K562 (cell line): Measurements from ENCODE around the gene LRFN4. TPM values are rescaled to one million over a fixed set of nuclear protein-coding genes. Genes with fewer than 3 reads are reported as not detected.

Experiments
- E2F6 ChIP-seq, 2 experiments: IDR thresholded peaks; 2 replicates each; pipeline ENCODE4 v1.6.1; 2011; ENCODE audit warnings: borderline replicate concordance in 1 of 2, control low read depth in 1 of 2, low read depth in 1 of 2, low read length in 1 of 2, mild to moderate bottlenecking in 1 of 2, mixed read lengths in 1 of 2, moderate library complexity in 1 of 2; ENCODE audit not compliant: insufficient read depth in 1 of 2, insufficient read length in 1 of 2, poor library complexity in 1 of 2, severe bottlenecking in 1 of 2; ENCODE audit errors: extremely low read depth in 1 of 2
- EP300 ChIP-seq: IDR thresholded peaks from 2 replicates; pipeline ENCODE4 v1.6.1; 2012; ENCODE audit warnings: low read length, improper control_type of control experiment
- ETS1 ChIP-seq: conservative IDR thresholded peaks from 2 replicates; pipeline ENCODE4 v1.6.1; 2011; ENCODE audit warnings: low read depth, mild to moderate bottlenecking, low read length; ENCODE audit not compliant: control insufficient read depth
- PML ChIP-seq: IDR thresholded peaks from 2 replicates; pipeline ENCODE4 v1.6.1; 2012; ENCODE audit warnings: low read length, inconsistent platforms
- POLR2H ChIP-seq: IDR thresholded peaks from 2 replicates; pipeline ENCODE4 v1.6.1; 2016; ENCODE audit warnings: missing genetic modification characterization, low read depth, mild to moderate bottlenecking, control low read depth, missing compliant biosample characterization, moderate library complexity
- SIN3B ChIP-seq: fragments of 450-650 bp; IDR thresholded peaks from 2 replicates; pipeline ENCODE4 v1.6.1; 2017; ENCODE audit warnings: low read depth, mild to moderate bottlenecking, moderate library complexity
- SMAD3 ChIP-seq: fragments of 450-650 bp; formaldehyde crosslinking; conservative IDR thresholded peaks from 2 replicates; pipeline ENCODE4 v1.4.0; 2020; ENCODE audit warnings: mild to moderate bottlenecking
- SMARCA5 ChIP-seq: fragments of 450-650 bp; IDR thresholded peaks from 2 replicates; pipeline ENCODE4 v1.6.1; 2016
- SMARCE1 ChIP-seq: fragments of 450-650 bp; IDR thresholded peaks from 2 replicates; pipeline ENCODE4 v1.7.1; 2016; ENCODE audit warnings: mild to moderate bottlenecking
- TSC22D4 ChIP-seq: fragments of 450-650 bp; IDR thresholded peaks from 2 replicates; pipeline ENCODE4 v1.6.1; 2016; ENCODE audit warnings: missing genetic modification characterization, missing biosample characterization, control low read depth
- polyA plus RNA-seq, 8 experiments: library from polyadenylated mRNA; depleted of rRNA in 4 of 8; stranded (reverse) in 5 of 8; unstranded in 3 of 8; fragments of >200 nt; fragmentation: Nextera tagmentation in 2 of 8; fragmentation: Illumina TruSeq in 1 of 8; extraction: Ambion mirVana in 2 of 8; extraction: Trizol in 1 of 8; gene quantifications; 2 replicates each; pipeline versions ENCODE4 v1.2.1 to v1.2.3, GENCODE V29; 2011 to 2014; ENCODE audit warnings: inconsistent platforms in 1 of 8, missing spikeins in 1 of 8
- total RNA-seq, 7 experiments: library from RNA; depleted of rRNA in 6 of 7; stranded (reverse); fragments of >200 nt in 6 of 7; fragmentation: Illumina TruSeq in 2 of 7; extraction: Trizol in 2 of 7; gene quantifications; 2 replicates each; pipeline versions ENCODE4 v1.2.1 to v1.2.3, GENCODE V29; 2011 to 2021; ENCODE audit warnings: low replicate concordance in 1 of 7
- TF ChIP-seq, protein P1 (sequence below): fragments of 450-650 bp; IDR thresholded peaks from 2 replicates; pipeline ENCODE4 v1.6.1; 2016; ENCODE audit warnings: mild to moderate bottlenecking, moderate library complexity

LRFN4 gene
- total and polyA plus RNA-seq, 9 of the 15 experiments (the other 6 are each of a cell fraction or from before 2014, with no cell fraction given): 0.10 to 60.1 (median 6.7) TPM

GRCh38 chr11:66855574-66856495 is 1.0 kb upstream of the LRFN4 start (continued):
- TF ChIP-seq, protein P1, sequence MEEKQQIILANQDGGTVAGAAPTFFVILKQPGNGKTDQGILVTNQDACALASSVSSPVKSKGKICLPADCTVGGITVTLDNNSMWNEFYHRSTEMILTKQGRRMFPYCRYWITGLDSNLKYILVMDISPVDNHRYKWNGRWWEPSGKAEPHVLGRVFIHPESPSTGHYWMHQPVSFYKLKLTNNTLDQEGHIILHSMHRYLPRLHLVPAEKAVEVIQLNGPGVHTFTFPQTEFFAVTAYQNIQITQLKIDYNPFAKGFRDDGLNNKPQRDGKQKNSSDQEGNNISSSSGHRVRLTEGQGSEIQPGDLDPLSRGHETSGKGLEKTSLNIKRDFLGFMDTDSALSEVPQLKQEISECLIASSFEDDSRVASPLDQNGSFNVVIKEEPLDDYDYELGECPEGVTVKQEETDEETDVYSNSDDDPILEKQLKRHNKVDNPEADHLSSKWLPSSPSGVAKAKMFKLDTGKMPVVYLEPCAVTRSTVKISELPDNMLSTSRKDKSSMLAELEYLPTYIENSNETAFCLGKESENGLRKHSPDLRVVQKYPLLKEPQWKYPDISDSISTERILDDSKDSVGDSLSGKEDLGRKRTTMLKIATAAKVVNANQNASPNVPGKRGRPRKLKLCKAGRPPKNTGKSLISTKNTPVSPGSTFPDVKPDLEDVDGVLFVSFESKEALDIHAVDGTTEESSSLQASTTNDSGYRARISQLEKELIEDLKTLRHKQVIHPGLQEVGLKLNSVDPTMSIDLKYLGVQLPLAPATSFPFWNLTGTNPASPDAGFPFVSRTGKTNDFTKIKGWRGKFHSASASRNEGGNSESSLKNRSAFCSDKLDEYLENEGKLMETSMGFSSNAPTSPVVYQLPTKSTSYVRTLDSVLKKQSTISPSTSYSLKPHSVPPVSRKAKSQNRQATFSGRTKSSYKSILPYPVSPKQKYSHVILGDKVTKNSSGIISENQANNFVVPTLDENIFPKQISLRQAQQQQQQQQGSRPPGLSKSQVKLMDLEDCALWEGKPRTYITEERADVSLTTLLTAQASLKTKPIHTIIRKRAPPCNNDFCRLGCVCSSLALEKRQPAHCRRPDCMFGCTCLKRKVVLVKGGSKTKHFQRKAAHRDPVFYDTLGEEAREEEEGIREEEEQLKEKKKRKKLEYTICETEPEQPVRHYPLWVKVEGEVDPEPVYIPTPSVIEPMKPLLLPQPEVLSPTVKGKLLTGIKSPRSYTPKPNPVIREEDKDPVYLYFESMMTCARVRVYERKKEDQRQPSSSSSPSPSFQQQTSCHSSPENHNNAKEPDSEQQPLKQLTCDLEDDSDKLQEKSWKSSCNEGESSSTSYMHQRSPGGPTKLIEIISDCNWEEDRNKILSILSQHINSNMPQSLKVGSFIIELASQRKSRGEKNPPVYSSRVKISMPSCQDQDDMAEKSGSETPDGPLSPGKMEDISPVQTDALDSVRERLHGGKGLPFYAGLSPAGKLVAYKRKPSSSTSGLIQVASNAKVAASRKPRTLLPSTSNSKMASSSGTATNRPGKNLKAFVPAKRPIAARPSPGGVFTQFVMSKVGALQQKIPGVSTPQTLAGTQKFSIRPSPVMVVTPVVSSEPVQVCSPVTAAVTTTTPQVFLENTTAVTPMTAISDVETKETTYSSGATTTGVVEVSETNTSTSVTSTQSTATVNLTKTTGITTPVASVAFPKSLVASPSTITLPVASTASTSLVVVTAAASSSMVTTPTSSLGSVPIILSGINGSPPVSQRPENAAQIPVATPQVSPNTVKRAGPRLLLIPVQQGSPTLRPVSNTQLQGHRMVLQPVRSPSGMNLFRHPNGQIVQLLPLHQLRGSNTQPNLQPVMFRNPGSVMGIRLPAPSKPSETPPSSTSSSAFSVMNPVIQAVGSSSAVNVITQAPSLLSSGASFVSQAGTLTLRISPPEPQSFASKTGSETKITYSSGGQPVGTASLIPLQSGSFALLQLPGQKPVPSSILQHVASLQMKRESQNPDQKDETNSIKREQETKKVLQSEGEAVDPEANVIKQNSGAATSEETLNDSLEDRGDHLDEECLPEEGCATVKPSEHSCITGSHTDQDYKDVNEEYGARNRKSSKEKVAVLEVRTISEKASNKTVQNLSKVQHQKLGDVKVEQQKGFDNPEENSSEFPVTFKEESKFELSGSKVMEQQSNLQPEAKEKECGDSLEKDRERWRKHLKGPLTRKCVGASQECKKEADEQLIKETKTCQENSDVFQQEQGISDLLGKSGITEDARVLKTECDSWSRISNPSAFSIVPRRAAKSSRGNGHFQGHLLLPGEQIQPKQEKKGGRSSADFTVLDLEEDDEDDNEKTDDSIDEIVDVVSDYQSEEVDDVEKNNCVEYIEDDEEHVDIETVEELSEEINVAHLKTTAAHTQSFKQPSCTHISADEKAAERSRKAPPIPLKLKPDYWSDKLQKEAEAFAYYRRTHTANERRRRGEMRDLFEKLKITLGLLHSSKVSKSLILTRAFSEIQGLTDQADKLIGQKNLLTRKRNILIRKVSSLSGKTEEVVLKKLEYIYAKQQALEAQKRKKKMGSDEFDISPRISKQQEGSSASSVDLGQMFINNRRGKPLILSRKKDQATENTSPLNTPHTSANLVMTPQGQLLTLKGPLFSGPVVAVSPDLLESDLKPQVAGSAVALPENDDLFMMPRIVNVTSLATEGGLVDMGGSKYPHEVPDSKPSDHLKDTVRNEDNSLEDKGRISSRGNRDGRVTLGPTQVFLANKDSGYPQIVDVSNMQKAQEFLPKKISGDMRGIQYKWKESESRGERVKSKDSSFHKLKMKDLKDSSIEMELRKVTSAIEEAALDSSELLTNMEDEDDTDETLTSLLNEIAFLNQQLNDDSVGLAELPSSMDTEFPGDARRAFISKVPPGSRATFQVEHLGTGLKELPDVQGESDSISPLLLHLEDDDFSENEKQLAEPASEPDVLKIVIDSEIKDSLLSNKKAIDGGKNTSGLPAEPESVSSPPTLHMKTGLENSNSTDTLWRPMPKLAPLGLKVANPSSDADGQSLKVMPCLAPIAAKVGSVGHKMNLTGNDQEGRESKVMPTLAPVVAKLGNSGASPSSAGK: peak; percentile 80
- TF ChIP-seq SMAD3 (CRISPR knock-in tag) (0 out of 2 replicates have a peak, but pooled peaks have one; percentile 30), TSC22D4 (tag) (no peak), POLR2H (tag) (peak; percentile 89), SMARCA5 (no peak), ETS1 (0 out of 2 replicates have a peak, but pooled peaks have one; percentile 20), SMARCE1 (0 out of 2 replicates have a peak, but pooled peaks have one; percentile 13), E2F6 (IDR thresholded peaks at IDR 0.05; ENCODE audit: borderline replicate concordance in 1 of 2, extremely low read depth in 1 of 2, insufficient read depth in 1 of 2, insufficient read length in 1 of 2, low read depth in 1 of 2, low read length in 1 of 2, poor library complexity in 1 of 2, severe bottlenecking in 1 of 2) (peak; percentile 70 to 94), EP300 (peak; percentile 48), SIN3B (peak; percentile 58; the same call in 1 of the 2 replicates), PML (peak; percentile 83)
